GM21825 (cell line): ENCODE results near the gene RBM28.
"Not testable (repeated sequence)": the region's sequence is repeated elsewhere in the genome, so short reads cannot be mapped to it uniquely, and the experiment has no call there.

Experiments used
- ATAC-seq: cut with Tn5 transposase; IDR thresholded peaks from one replicate; pipeline ENCODE4 v1.9.1; 2021; ENCODE audit warnings: mild to moderate bottlenecking, moderate library complexity; ENCODE audit not compliant: unreplicated experiment

Gene RBM28

GRCh38 chr7:128299109-128299607, 44.5 kb downstream of the RBM28 start:
- ATAC-seq = no peak

- not testable (repeated sequence) for ATAC-seq
Observed at GRCh38 chr7:128298004-128298403, 45.7 kb downstream of the RBM28 start.

GRCh38 chr7:128287556-128287955, 56.2 kb downstream of the RBM28 start:
- ATAC-seq = no peak

GRCh38 chr7:128284102-128284501, 59.6 kb downstream of the RBM28 start:
- ATAC-seq = no peak

- no peak for ATAC-seq
Observed at GRCh38 chr7:128281605-128282380, 61.9 kb downstream of the RBM28 start.

GRCh38 chr7:128280451-128280850, 63.3 kb downstream of the RBM28 start:
- not testable (repeated sequence) for ATAC-seq

- no peak for ATAC-seq
Observed at GRCh38 chr7:128279124-128279713, 64.5 kb downstream of the RBM28 start.

GRCh38 chr7:128278366-128278765, 65.3 kb downstream of the RBM28 start:
- no peak for ATAC-seq

- no peak for ATAC-seq
Observed at GRCh38 chr7:128275681-128276080, 68.0 kb downstream of the RBM28 start.

GRCh38 chr7:128274884-128275603, 68.7 kb downstream of the RBM28 start:
- ATAC-seq = no peak

- ATAC-seq = no peak
Observed at GRCh38 chr7:128274246-128274883, 69.3 kb downstream of the RBM28 start.

- no peak for ATAC-seq
Observed at GRCh38 chr7:128271942-128272481, 71.7 kb downstream of the RBM28 start.

- no peak for ATAC-seq
Observed at GRCh38 chr7:128271471-128271941, 72.2 kb downstream of the RBM28 start.

- ATAC-seq = no peak
Observed at GRCh38 chr7:128270826-128271272, 72.9 kb downstream of the RBM28 start.

GRCh38 chr7:128268233-128268632, 75.5 kb downstream of the RBM28 start:
- no peak for ATAC-seq

- no peak for ATAC-seq
Observed at GRCh38 chr7:128267595-128267924, 76.1 kb downstream of the RBM28 start.

- no peak for ATAC-seq
Observed at GRCh38 chr7:128266883-128267594, 76.7 kb downstream of the RBM28 start.

- no peak for ATAC-seq
Observed at GRCh38 chr7:128266529-128266882, 77.2 kb downstream of the RBM28 start.

GRCh38 chr7:128265906-128266300, 77.8 kb downstream of the RBM28 start:
- ATAC-seq = no peak

- ATAC-seq = no peak
Observed at GRCh38 chr7:128265156-128265905, 78.4 kb downstream of the RBM28 start.
